Endothelial cell of hepatic sinusoid (primary cell): ENCODE results near the gene KCNIP3.
"Not testable (repeated sequence)": the region's sequence is repeated elsewhere in the genome, so short reads cannot be mapped to it uniquely, and the experiment has no call there.

Experiments used
- in situ Hi-C: cut with HindIII; loops from 2 replicates; pipeline ENCODE4 v1.10.0; 2017; ENCODE audit warnings: low sequenced_read_pairs

The KCNIP3 gene

DNA sequence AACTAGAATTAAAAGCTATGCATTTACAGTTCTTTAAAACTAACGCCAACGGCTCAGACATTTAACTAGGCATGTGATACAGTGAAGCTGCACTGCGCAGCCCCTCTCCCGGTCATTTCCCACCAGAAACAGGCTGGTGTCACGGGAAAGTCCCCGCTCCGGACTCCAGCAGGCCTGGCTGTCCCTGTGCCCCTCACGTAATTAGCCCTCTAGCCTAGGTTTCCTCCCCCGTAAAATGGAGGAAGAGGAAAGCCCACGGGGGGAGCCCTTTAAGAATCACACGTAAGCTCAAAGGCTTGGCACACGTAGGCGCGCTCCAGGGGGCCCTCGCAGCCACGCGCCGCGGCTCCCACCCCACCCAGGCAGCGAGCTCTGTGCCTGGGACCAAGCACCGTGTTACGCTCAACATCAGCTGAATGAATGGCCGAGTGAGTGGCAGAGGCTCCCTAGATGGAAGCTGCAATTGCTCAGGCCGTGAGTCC is 48.0 kb downstream of the KCNIP3 start:
- in situ Hi-C loops, result no loop called here

DNA sequence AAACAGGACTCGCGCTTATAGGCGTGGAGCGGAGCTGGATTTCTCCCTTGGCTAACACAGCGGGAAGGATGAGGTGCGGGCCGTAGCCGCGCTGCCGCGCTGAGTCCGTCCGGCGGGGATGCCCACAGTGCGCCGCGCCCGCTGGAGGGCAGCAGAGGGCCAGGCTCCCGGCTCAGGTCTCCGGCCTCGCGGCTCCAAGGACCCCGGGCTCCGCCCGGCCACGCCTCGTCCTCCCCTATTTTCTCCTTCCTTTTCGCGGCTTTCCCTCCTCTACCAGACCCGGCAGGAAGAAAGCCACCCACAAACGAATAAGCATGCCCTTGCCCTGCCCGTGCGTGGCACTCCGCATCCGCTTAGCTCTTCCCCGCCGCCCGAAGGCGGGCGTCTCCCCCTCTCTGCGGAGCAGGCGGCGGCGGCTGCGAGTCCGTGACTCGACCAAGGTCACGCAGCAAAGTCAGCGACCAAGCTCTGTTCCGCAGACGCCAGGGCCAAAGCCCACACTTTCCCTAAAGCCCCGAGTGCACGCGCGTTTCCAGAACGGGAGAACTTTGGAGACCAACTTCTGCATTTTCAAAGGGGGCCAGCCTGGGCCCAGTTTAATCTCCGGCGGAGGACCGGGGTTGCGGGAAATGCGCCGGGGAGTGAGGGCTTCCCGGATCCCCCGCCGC is 48.5 kb downstream of the KCNIP3 start:
- in situ Hi-C loops, result no loop called here

DNA sequence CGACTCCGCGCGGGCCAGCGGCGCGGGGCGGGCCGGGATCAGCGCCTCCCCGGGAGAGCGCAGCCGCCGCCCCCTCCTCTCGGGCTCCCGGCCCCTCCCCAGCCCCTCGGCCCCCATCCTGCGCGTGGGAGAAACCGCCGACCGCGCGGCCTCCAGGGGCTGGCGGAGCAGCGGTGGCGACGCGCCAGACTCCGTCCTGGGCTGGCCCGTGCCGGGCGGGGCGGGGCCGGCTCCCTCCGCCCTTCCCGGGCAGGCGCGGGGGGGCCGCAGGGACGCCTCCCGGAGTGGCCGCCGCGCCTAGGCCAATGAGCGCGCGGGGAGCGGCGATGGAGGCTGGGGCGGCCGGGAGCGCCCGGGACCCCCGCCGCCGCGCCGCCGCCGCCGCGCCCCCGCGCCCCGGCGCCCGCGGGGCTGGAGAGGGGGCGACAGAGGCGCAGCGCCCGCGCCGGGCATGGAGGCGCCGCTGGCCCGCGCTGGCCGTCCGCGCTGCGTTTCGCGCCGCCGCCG is 49.1 kb downstream of the KCNIP3 start:
- in situ Hi-C loops, result no loop called here

DNA sequence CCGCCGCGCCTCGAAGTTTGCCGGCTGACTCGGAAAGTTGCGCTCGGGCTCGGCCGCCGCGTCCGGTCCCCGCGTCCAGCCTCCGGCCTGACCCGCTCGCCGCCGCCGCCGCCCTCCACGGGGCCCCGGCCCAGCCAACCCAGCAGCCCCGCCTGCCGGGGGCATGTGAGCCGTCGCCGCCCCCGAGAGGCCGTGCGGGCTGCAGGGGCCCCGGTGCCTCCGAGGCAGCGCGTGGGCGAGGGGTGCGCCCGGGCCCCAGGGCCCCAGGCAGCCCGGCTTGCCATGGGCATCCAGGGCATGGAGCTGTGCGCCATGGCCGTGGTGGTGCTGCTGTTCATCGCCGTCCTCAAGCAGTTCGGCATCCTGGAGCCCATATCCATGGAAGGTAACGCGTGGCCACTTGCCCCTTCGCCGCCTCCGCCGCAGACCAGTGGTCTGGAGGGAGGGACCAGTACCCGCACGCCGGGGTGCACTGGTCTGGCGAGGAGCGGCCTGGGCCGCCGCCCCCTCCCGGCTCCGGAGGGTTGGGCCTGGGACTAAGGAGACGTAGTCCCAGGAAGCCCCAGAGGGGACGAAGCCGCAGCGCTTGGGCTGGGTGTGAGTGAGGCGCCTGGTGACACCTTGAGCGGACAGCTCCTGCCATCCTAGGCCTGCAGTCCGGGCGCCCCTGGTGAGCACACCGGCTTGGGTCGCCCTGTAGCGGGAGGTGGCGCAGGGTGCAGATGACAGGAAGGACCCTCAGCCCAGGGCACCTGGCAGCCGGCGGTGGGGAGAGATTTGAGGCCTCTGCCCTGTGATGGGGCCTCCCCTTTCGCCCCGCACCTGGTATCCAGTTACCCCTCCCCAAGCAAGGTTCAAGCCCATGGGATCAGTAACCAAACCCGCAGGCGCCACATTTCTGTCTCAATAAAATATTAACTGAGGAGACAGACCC is 49.9 kb downstream of the KCNIP3 start:
- in situ Hi-C loops, result no loop called here

DNA sequence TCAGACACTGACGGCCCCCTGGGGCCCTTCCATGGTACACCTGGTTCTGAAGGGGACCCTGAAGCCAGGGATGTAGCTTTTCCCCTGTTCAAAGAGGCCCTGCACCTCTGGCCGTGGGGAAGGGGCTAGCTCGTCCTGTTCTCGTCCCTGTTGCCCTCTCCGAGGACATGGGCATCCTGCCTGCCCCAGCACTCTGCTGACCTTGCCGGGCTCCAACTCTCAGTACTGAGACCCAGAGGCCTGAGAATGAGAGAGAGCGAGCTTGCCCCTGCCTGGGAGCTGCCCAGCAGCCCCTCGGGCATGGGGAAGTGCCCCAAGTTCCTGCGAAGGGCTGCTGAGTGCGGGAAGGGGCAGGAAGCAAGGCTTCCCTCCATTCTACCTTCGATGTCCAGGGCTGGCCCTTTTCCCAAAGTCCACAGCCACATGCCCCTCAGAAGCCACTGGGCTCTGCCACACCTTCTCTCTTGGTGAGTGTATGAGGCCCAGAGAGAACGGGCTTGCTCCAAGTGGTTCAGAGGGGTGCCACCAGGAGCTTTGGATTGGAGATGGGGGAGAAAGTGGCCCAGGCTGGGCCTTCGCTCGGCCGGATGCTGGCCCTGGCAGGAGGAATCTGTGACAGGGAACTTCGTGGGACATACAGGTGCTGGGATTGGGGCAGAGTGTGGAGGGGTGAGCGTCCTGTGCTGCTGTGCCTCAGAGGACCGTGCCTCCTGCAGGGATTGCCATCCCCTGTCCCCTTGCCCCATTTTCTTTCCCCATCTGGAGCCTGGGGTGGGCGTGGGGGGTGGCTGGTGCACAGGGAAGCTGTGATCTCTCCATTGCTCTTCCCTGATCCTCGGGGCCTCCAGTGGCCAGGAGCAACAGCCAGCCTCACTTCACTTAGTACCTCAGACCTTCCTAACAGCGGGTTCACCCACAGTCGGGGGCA is 50.8 kb downstream of the KCNIP3 start:
- in situ Hi-C loops, result no loop called here

DNA sequence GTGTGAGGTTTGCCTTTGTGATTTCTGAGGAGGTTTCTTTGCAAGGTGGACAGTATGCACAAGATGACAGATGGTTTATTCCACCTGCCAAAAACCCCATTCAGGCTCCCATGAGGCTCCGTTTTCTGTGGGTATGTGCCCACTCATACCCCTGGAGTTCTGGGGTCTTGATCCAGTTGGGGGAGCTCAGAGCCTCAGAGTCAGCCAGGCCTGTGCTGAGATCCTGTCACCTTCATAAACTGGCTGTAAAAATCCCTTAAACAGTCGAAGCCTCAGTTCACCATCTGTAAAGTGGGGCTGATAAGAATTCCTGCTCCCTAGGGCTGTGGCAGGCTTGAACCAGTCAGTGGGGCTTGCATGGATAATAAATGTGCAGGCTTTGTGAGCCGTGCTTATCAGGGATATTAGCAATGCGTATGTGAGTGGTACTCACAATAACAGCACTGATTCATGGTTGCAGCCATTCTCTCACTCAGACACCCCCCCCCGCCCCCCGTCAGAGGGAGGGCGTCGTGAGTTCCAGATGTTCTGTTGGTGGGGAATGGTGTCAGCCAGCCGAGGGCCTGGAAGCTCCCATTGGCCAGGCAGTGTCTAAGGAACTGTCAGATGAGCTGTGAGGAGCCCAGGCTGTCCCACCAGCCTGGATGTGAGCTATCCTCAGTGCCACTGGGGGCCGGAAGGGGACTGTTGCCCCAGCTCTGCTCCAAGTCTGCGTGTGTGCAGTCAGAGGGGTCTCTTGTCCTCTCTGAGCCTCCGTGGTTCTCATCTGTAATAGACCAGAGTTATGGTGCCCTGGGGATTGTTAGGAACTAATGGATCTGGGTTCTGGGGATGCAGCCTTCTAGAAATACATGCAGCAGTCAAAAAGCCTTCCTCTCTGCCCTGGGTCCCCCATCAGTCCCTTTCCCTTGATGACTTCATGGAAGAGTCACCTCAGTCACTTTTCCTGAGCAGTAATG is 51.7 kb downstream of the KCNIP3 start:
- in situ Hi-C loops, result no loop called here

DNA sequence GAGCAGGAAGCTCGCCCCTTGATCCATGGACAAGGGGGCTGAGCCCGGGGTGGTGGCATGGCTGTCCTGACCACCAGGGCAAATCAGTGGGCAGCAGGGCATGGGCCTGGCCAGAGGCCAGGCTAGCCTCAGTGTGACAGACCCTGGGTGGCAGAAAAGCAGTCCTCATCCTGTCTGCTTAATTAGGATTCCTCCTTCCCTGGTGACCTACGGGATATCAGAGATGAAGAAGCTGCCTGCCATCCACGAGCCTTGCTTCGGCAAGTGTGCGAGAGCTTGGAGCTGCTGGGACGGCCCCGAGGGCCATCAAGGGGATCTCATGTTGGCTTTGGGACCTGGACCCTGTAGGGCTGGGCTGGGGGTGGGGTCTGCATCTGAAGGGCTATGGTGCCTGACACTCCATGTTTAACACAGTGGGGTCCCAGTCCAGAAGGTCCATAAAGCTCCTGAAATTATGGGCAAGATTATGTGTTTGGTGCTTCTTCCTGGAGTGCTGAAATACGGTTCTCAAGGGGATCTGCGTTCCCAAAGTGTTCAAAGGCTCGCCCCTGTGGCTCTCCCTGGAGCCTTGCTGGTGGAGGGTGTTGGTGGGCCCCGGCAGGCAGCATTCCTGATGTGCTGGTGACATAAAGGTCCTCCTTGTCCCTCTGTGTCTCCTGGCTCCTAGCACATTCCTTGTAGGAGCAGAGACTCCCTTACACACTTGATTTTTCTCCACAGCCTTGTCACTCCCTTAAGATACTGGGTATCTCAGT is 52.6 kb downstream of the KCNIP3 start:
- in situ Hi-C loops, result no loop called here

DNA sequence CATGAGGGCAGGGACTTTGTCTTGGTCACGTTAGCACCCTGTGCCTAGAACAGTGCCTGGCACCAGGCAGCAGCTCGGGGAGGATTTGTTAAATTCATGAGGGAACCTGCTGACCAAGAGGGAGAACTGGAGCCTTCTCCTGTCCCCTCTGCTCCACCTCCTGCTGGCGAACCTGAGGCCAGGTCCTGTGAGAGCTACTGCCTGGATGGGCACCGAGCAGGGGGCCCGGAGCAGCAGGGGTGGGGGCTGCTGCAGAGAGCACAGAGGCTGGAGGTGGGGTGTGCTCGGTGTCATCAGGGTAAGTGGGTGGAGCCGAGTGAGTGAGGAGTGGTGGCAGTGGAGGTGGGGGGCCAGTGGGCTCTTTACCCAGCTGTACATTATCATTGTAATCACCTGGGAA is 53.2 kb downstream of the KCNIP3 start:
- in situ Hi-C loops, result no loop called here

DNA sequence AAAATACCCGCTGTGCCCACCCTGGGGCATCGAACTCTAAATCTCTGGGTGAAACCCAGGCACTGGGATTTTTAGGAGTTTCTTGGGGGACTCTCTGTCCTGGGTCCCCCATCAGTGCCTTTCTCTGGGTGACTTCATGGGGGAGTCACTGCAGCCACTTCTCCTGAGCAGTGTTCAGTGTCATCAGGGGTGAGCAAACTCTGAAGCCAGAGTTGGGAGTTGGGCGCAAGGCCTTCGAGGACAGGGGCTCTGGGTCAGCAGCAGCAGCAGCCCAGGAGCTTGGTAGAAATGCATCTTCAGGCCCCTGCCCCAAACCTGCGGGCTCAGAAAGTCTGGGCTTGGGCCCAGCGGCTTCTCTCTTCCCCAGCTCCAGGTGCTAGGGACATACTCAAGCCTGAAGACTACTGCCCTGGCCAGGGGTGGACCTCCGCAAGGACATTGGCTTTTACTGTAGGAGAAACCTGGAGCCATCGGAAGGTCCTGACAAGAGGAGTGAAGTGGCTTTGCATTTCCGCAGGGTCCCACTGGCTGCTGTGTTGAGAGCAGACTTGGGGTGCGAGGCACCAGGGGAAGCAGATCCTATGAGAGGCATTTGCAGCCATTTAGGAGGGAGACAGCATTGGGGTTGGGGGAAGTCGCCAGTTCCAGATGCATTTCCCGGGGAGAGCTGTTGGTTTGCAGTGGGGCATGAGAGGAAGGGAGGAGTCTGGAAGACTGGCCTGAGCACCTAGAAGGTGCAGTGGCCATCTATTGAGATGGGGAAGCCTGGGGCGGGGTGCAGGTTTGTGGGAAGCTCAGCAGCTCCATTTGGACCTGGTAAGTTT is 53.8 kb downstream of the KCNIP3 start:
- in situ Hi-C loops, result no loop called here

DNA sequence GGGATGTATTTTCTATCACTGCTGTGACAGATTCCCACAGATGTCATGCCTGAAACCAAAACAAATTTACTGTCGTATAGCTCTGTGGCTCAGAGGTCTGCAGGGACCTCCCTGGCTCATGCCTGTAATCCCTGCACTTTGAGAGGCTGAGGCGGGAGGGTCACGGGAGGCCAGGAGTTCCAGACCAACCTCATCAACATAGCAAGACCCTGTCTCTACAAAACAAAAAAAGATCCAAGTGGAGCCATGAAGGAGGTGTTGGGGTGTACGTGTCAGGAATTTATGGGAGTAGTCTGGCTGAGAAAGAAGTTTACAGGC is 54.4 kb downstream of the KCNIP3 start:
- in situ Hi-C loops, result no loop called here

DNA sequence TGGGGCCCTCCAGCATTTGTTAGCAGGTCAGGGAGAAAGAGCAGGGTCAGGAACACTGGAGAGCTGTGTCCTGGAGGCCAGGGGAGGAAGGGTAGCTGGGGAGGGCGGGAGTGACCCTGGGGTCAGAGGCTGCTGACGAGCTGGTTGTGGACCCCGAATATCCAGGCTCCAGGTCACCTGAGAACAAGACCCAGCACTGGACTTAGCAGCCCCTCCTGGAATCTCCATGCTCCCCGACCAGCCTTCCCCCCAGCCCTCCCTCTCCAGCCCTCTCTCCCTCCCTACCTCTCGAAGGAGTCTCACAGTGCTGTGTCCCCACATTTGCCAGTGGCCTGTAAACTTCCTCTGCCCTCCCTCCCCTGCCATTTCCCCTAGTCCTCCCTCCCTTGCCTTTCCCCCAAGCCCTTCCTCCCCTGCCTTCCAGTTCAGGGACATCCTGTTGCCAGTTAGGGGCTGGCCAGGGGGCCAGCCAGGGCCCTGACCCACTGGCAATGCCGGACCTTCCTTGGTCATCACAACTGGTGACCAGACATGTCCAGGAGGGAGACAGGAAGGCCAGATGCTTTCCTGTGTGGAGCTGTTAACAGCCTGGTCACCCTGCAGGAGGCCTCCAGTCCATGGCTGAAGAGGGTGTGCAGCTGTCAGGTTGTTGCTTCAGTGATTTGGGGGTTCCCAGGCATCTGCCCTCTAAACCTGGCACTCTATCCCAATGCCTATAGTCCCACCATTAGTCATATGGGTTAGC is 55.3 kb downstream of the KCNIP3 start:
- in situ Hi-C loops, result no loop called here

DNA sequence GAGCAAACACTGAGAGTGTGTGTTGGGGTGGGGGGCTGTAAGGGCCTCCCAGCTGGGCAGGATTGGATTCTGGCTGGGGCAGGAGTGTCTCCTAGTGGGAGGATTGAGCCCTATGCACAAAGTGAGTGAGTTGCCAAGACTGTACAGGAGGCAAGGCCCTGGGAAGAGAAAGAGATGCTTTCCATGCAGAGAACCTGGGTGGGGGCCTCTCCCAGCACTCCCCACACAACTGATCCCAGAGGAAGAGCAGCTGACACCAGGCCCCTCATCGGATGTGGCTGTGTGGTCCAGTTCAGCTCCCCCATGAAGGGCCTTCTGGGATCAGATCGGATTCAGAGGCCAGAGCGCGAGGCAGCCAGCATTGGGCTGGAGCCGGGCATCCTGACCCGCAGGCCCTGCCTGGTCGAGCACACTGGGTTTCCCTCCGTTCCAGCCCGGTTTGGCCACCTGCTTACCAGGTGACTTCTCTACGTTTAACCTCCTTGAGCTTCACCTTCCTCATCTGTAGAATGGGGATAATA is 56.0 kb downstream of the KCNIP3 start:
- in situ Hi-C loops, result no loop called here

DNA sequence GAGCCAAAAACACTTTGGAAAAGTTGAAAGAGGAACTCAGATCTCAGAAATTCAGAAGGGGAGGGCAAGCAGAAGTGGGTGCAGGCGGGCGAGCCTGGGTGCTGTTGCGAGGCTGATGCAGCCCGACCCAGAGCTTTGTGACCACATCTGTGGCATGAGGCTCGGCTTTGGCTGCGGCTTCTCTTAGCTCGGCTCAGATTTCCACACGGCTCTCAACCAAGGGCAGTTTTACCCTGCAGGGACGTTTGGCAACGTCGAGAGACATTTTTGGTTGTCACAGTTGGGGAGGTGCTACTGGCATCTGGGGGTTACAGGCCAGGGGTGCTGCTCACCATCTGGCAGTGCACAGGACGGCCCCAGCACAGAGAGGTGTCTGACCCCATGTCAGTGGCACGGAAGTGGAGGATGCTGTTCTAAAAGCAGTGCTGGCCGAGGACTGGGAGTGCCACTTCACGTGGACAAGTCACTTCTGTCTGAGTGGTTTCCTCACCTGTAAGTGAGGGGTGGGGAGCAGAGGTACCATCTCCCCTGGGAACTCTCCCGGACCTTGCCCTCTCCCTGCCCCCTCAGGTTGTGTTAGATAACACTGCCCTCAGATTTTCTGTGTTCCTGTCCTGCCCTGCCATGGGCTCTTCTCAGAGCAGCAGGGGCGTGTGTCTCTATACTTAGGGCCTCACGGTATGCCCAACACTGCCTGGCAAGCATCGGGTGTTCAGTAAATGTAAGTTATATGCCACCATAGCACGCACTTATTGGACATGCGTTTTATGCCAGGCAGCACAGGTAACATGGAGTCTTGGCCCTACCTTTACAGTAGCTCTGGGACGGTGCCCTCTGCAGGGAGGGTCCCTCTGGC is 56.7 kb downstream of the KCNIP3 start:
- in situ Hi-C loops, result no loop called here

DNA sequence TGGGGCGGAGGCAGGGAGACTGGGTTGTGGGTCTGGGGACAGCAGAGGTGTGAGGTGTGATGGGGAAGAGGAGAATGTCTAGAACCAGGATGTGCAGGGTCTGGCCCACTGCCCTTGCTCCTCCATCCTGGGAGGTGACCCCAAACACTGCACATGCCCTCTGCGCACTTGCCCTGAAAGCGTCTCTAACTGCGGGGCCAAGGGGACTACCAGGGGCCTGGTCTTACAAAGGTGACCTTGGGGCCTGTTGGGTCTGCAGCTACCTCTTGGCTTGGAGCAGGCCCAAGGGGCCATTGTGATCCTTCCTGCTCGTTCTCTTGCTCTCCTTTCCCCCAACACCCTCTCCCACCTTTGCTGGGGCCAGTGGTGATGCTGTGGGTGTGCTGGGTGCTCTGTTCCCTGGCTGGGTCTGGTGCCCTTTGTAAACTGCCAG is 57.3 kb downstream of the KCNIP3 start:
- in situ Hi-C loops, result no loop called here

DNA sequence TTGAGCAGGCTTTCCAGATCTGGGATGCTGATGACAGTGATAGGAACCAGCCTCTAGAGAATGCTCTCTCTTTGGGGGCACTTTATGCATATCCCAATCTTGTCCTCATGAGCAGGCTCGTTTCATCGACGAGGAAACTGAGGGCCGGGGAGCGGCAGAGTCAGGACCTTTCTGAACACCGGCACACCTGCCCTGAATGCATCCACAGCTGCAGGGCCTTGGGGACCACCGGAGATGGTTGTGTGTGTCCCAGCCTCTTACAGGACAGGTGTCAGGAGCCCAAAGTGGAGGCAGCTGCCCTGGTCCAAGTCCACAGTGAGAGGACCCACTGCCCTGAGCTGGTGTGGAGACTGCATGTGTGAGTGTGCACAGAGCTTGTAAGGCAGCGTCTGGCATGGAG is 57.8 kb downstream of the KCNIP3 start:
- in situ Hi-C loops, result no loop called here

DNA sequence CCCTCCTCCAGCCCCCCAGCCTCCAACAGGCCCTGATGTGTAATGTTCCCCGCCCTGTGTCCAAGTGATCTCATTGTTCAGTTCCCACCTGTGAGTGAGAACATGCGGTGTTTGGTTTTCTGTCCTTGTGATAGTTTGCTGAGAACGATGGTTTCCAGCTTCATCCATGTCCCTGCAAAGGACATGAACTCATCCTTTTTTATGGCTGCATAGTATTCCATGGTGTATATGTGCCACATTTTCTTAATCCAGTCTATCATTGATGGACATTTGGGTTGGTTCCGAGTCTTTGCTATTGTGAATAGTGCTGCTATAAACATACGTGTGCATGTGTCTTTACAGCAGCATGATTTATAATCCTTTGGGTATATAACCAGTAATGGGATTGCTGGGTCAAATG is 58.3 kb downstream of the KCNIP3 start:
- in situ Hi-C loops, result not testable (repeated sequence)
